GM19238 (cell line): ENCODE results near the gene C13orf46.
"Not testable (repeated sequence)": the region's sequence is repeated elsewhere in the genome, so short reads cannot be mapped to it uniquely, and the experiment has no call there.

Source experiments
- DNase-seq: peaks from one replicate; pipeline ENCODE4 v3.0.0; 2011; ENCODE audit warnings: low spot score; ENCODE audit not compliant: insufficient read length

The C13orf46 gene

GRCh38 chr13:113973218-113974164 lies at the start of gene C13orf46:
TSS of gene C13orf46 (minus strand) at chr13:113974076. CDS start at chr13:113973997, 79 bp downstream.
- no peak for DNase-seq

GRCh38 chr13:114022876-114023275 lies 49.0 kb upstream of the C13orf46 start:
- no peak for DNase-seq

- DNase-seq, result no peak
Observed at GRCh38 chr13:114022309-114022669, 48.4 kb upstream of the C13orf46 start.

GRCh38 chr13:114021464-114022308 lies 47.8 kb upstream of the C13orf46 start:
- DNase-seq, result no peak

GRCh38 chr13:114020750-114021463 lies 47.0 kb upstream of the C13orf46 start:
- DNase-seq, result no peak

- not testable (repeated sequence) for DNase-seq
Observed at GRCh38 chr13:114020134-114020533, 46.3 kb upstream of the C13orf46 start.

GRCh38 chr13:114019367-114019766 lies 45.5 kb upstream of the C13orf46 start:
- no peak for DNase-seq

- DNase-seq, result no peak
Observed at GRCh38 chr13:114018461-114019055, 44.7 kb upstream of the C13orf46 start.

- DNase-seq, result no peak
Observed at GRCh38 chr13:114017966-114018365, 44.1 kb upstream of the C13orf46 start.

GRCh38 chr13:114017028-114017630 lies 43.3 kb upstream of the C13orf46 start:
- DNase-seq, result no peak

GRCh38 chr13:114016321-114017027 lies 42.6 kb upstream of the C13orf46 start:
- no peak for DNase-seq

- no peak for DNase-seq
Observed at GRCh38 chr13:114015969-114016295, 42.1 kb upstream of the C13orf46 start.

GRCh38 chr13:114015111-114015968 lies 41.5 kb upstream of the C13orf46 start:
- DNase-seq, result no peak

GRCh38 chr13:114013952-114014629 lies 40.2 kb upstream of the C13orf46 start:
- no peak for DNase-seq

- no peak for DNase-seq
Observed at GRCh38 chr13:114013336-114013735, 39.5 kb upstream of the C13orf46 start.

- no peak for DNase-seq
Observed at GRCh38 chr13:114012921-114013320, 39.0 kb upstream of the C13orf46 start.

- DNase-seq, result no peak
Observed at GRCh38 chr13:114012141-114012540, 38.3 kb upstream of the C13orf46 start.

- no peak for DNase-seq
Observed at GRCh38 chr13:114011226-114011625, 37.4 kb upstream of the C13orf46 start.
